ENCODE results near the gene TOMM70.
"Not testable (repeated sequence)": the region's sequence is repeated elsewhere in the genome, so short reads cannot be mapped to it uniquely, and the experiment has no call there.

TOMM70 gene

DNA sequence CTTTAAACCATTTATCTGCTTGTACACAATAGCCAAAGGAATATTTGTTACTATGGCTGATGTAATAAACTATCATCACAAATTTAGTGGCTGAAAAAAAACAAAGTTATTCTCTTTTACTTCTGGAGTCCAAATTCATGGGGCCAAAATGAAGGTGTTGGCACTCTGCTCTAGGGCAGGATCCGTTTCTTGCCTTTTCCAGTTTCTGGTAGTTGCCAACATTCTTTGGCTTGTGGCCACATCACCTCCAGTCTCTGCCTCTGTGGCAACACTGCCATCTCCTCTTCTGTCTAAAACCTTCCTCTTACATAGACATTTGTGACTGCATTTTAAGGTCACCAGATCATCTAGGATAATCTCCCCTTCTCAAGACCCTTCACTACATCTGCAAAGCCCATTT, 39.0 kb downstream of the TOMM70 start:
- no peak for DNase-seq

DNA sequence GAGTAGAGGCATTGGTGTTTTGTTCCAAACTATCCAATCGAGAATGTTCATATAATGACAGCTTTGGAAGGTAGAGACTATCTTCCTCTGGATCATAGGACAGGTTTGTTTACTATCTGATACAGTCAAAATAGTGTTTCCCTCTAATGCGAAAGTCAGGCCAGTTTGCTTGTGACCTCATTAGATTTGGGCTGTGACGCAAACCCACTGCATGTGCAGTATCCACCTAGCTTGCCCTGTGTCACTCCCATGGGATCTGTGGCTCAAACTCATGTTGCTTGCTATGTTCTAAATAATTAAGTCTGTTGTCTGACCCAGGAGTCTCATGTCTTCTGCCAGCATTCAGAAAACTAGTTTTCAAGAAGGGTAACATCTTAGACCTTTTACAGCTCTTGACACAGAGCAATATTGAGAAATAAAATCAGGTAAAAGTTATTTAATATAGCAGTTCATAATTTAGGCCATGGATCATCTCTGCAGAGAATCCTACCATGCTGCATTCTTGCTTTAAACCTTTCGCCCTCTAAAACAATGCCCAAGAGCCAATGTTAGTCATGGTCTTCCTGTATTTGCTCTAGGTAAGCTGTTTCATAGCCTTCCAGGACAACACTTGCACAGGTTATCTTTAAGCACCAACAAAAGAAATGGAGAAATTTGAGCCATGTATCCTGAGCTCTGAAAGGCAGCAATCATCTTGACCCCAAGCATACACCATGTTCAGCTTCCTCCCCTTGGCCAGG, 40.0 kb downstream of the TOMM70 start:
- DNase-seq = no peak

DNA sequence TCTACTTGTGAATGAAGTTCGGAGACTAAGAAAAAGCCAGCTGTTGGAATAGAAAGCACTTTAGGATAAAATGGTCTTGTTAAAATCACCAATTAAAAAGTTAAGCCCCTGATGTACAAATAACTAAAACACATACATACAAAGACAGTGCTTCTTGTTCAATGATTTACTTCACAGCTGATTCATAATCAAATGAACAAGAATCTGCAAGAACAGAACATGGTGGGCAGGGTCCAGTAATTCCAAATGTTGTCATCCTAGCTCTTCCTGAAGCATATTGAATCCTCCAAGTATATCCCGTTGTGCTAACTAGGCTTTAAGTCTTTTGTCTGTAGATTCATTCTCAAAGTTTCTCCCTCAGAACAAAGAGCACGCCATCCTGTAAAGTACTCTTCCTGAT, 41.9 kb downstream of the TOMM70 start:
- no peak for DNase-seq

- DNase-seq = no peak
Observed at GRCh38 chr3:100358413-100358812, 42.5 kb downstream of the TOMM70 start.

GRCh38 chr3:100354850-100355249, 46.0 kb downstream of the TOMM70 start:
- no peak for DNase-seq

- DNase-seq = no peak
Observed at GRCh38 chr3:100352296-100353231, 48.3 kb downstream of the TOMM70 start.

DNA sequence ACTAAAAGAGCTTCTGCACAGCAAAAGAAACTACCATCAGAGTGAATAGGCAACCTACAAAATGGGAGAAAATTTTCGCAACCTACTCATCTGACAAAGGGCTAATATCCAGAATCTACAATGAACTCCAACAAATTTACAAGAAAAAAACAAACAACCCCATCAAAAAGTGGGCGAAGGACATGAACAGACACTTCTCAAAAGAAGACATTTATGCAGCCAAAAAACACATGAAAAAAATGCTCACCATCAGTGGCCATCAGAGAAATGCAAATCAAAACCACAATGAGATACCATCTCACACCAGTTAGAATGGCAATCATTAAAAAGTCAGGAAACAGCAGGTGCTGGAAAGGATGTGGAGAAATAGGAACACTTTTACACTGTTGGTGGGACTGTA, 49.1 kb downstream of the TOMM70 start:
- DNase-seq = not testable (repeated sequence)

- no peak for DNase-seq
Observed at GRCh38 chr3:100348727-100349126, 52.2 kb downstream of the TOMM70 start.

GRCh38 chr3:100340527-100340926, 60.4 kb downstream of the TOMM70 start:
- no peak for DNase-seq

- no peak for DNase-seq
Observed at GRCh38 chr3:100339786-100340185, 61.1 kb downstream of the TOMM70 start.

GRCh38 chr3:100338911-100339310, 62.0 kb downstream of the TOMM70 start:
- DNase-seq = no peak

DNA sequence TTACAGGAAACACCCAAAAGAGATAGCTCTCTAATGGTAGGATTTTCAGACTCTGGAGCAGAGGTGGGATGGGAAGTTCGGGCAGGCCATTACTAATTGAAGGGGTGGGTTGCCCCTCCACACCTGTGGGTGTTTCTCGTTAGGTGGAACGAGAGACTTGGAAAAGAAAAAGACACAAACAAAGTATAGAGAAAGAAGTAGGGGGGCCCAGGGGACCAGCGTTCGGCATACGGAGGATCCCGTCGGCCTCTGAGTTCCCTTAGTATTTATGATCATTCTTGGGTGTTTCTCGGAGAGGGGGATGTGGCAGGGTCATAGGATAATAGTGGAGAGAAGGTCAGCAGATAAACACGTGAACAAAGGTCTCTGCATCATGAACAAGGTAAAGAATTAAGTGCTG, 64.7 kb downstream of the TOMM70 start:
- DNase-seq = not testable (repeated sequence)

GRCh38 chr3:100335434-100335833, 65.5 kb downstream of the TOMM70 start:
- DNase-seq = peak in 1 of 2 experiments; percentile 30

DNA sequence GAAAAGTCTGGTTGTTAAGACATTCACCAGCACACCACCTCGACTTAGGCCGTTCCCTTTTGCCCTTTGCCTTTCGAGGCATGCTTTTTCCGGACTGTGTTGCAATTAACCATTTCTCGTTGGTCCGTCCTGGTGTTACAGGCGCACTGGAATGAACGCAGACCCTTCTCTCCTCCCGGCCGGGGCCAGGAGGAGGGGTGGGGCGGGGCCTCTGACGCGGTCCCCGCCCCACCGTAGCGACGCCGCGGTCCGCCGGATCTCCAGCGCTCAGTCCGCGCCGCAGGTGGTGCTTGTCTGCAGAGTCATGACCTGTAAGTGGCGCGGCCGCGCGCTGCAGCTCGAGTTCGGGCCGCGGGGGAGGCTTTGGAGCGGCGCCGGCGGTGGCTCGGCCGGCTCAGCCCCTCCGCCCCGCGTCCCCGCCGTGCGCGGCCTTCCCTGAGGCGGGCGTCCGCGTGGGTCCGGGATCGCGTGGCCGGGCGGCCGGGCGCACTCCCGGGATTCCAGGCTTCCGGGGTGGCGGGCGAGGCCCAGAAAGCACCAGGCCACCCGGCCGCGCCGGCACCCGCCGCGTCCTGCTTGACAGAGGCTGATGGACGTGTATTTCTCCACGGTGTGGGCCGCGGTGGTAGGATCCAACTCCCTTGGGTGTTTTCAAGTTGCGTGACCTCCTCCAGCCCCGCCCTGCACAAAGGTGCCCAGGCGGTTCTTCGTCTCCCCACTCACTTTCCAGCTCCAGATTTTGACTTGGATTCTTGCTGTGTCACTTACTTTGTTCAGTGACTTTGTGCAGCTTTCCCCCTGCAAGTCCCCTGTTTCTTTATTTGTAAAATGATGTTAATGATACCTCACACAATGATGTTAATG, 66.2 kb downstream of the TOMM70 start, which contains the start of gene NIT2:
Gene NIT2 (plus strand): TSS at position 270 of the 864 bp plus-strand sequence. CDS start 35 bp downstream, at position 305.
- DNase-seq = peak; percentile 24 to 88

DNA sequence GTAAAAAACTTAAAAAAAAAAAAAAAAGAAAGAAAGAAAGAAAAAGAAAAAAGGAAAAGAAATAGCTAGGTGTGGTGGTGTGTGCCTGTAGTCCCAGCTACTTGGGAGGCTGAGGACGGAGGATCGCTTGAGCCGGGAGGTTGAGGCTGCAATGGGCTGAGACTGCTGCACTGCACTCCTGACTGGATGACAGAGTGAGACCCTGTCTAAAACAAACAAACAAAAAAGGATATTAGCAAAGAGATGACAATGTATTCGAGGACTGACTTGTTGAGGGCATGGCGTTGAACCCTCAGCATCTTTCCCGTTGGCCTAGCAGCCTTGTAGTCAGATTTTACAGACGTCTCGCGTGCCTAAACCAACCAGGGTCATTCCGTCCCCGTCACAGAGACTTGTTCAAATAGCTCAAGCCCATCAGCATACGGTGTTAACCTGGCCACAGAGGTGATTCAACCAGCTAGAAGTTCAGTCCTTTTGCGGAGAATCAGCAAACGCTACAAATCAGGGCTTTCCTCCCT, 66.9 kb downstream of the TOMM70 start:
- DNase-seq = no peak

DNA sequence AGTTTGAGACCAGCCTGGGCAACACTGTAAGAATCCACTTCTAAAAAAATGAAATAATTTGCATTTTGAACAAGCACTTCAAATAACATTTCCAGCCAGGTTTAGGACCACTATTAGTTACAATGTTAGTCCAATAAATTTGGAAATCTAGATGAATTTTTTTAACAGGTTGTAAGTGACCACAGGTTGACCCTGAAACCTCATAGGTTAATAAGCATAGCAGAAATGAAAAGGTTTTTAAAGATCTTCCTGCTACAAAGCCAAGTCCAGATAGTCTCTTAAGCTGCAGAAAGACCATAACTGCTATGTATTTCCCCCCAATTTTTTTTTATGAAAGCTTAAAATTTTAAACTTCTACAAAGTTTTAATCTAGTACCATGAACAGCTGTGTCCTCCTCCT, 67.8 kb downstream of the TOMM70 start:
- no peak for DNase-seq

GRCh38 chr3:100331660-100332059, 69.2 kb downstream of the TOMM70 start:
- no peak for DNase-seq

- no peak for DNase-seq
Observed at GRCh38 chr3:100330651-100331050, 70.2 kb downstream of the TOMM70 start.

DNA sequence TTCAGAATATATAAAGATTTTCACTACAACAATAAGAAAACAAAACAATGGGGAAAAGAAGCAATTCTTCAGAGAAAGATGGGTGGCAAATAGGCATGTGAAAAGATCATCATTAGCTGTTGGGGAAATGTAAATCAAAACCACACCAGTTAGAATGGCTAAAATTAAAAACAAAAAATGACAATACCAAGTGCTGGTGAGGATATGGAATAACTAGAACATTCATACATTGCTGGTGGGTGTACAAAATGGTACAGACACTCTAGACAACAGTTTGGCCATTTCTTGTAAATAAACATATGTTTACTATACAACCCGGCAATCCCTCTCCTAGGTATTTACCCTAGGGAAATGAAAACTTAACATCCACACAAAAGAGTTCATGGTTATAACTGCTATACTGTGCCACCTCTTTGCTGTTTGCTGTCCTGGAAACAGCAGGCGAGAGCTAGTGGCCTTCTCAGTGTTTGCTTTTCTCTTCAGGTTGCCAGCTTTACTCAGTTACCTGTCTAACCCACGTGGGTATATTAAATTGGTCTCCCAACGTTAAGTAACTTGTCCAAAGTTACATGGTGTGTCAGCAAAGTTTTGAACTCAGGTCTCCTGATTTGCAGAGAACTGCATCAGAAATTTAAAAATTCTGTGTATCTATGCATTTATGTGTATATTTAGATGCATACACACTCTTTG, 70.9 kb downstream of the TOMM70 start:
- no peak for DNase-seq

- not testable (repeated sequence) for DNase-seq
Observed at GRCh38 chr3:100327377-100327776, 73.5 kb downstream of the TOMM70 start.

GRCh38 chr3:100325827-100326226, 75.1 kb downstream of the TOMM70 start:
- DNase-seq = no peak

GRCh38 chr3:100324044-100324443, 76.8 kb downstream of the TOMM70 start:
- no peak for DNase-seq
